GM21528 (cell line): ENCODE results near the gene FNDC3B.

Source experiments
- ATAC-seq: cut with Tn5 transposase; IDR thresholded peaks from one replicate; pipeline ENCODE4 v1.9.1; 2021; ENCODE audit warnings: mild to moderate bottlenecking, moderate library complexity; ENCODE audit not compliant: unreplicated experiment, low FRiP score

Gene FNDC3B

DNA sequence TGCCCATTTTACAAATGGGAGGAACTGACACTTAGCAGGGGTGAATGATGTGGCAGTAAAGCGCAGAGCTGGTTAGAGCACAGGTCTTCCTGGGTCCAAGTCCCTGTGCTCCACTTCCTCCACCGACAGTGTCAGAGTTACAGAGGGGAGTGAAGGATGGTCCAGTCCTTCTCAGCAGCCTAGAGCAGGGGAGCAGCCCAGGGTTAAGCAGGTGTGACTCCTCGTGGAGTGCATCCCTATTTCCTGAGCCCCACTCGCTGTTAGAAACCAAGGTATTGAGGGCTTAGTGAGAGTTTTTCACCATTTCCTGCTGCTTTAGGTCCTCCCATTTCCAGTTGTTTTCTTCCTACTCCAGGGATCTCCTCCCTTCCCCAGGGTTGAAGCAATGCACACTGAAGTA is 333.5 kb downstream of the FNDC3B start:
- no peak for ATAC-seq

DNA sequence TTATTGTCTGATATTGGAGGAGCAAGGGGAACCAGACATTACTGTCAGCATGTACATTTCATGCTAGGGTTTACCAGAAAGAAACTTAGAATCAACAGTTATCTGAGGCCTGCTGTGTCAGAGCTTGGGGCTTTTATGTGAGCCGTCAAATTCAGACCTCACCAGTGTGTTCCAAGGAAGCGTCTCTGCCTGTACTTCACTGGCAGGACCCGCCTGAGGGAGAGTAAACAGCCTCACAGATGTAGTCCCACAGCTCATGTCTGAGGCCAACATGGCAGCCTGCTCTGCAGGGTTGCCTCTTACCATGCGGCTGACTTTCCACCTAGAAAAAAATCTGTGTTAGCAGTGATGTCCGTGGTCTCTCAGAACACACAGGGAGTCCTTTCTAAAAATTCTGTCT is 334.5 kb downstream of the FNDC3B start:
- no peak for ATAC-seq

DNA sequence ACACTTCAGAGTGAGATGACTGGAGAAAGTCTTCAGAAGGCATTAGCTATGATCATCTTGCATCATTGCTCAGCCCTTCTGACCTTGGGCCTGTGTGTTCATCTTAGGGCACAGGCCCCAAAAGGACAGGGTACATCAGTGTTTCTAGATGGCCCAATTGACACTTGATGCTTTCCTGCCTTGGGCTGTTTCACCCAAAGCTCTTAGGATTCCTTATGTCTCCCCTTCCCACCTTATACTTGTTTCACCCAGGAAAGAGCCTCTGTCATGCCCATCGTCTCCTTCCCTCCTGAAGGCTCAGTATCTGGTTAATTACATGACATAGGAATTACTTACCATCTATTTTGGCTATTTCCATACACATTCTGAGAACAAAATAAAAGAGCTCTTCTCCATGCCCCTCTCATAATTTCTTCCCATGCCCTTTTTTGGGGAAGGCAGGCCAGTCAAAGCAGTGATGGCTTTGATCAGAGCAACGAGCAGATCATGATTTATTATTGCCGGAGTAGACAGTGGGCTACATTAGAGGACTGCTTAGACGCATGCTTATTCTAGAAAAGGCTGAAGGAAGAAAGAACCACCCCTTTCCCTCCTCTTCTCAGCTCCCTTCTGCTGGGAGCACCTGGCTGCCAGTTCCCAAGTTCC is 335.9 kb downstream of the FNDC3B start:
- no peak for ATAC-seq

DNA sequence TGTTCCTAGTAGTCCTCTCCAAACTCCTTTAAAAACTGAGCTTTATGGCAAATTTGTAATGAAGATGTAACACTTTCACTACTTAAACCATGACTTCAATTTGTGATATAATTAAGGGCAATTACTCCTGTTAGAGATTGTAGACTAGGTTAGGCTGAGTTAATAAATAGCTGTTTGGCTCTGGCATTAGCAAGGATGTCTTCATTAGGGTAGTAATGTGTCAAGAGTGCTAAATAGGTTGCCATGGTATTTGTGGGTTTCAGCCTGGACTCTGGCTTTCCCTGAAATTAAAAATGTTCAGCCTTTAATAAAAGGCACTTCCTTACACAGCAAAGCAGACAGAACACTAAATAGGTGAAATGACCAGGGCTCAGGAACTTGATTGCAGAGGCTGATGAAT is 337.0 kb downstream of the FNDC3B start:
- no peak for ATAC-seq

DNA sequence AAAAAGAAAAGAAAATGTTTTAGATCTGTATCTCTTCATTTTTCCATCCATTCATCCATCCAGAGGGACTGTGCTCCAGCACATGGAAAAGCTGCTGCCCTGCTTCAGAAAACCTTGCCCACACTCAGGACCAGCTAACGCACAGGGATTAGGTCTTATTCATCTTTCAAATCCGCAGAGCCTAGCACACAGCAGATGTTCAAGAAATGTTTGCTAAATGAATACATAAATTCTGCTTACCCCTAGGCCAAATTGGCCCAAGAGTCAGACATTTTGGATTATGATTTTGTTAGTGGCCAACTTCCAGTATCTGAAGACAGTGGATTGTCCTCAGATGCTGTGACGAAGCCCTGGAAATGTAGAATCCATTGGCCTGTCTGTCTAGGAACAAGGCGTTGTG is 337.5 kb downstream of the FNDC3B start:
- ATAC-seq, result no peak

DNA sequence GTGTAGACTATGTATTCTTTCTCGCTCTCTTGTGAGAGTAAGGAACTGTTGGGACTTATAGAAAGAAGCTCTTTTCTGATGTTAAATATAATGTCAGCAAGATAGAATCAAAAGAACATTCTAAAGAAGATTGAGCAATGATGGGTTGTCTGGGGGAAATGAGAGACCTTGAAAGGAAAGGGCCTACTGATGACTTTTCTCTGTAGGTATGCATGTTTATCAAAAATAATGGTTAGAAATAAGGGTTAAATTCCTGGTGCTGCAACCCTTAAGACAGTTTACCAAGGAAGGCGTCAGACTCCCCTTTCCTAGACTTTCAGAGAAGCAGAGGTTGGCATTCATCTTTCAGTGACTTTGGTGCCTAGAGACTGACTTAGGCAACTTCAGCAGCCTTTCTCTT is 339.1 kb downstream of the FNDC3B start:
- ATAC-seq, result no peak

DNA sequence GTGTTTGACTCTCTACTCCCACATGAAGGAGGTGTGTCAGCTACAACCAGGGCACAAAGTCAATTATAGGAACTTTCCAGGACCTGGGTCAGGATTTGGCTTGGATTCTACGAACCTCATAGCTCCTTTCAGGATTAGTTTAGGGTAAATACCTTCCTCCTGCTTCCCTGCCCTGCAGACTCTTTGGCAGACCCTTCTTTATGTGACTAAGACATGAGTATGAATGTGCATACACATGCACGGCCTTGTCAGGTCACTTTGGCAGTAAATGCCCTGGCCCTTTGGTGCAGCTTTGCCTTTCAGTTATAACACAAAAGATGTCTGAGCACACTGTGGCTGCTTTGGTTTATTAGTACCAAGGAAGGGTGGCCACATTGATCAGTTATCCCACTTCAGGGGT is 340.0 kb downstream of the FNDC3B start:
- no peak for ATAC-seq

DNA sequence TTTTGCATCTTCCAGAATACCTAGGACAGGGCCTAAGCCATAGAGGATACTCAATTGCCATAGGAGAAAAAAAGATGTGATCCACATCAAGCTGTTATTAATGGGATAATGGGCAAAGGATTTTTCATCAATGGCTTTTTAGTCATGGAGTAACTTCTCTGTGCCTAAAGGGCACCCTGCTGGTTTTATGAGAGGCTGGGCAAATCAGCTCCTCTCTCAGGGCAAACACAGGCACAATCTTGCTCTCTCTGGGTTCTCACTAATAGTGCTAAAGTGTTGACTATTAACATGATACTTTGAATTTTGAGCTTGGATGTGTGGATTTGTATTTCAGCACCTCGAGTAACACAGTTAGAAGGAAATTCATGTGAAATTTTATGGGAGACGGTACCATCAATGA is 341.3 kb downstream of the FNDC3B start:
- no peak for ATAC-seq

DNA sequence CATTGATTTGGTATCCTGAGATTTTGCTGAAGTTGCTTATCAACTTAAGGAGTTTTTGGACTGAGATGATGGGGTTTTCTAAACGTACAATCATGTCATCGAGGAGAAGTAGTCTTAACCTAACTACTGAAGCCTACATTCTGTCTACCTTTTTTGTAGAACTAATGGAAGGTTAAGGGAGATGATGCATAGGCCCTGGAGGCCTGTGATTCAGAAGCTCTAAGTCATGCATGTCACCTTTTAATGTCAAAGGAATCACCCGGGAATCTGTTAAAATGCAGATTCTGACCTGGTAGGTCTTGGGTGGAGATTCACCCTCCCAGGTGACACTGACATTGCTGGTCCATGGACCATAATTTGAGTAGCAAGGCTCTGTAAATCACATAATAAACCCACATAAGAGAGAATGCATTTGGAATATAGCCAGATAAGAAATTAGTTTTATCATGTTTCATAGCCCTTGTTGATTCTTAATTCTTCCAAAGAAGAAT is 344.0 kb downstream of the FNDC3B start:
- no peak for ATAC-seq

DNA sequence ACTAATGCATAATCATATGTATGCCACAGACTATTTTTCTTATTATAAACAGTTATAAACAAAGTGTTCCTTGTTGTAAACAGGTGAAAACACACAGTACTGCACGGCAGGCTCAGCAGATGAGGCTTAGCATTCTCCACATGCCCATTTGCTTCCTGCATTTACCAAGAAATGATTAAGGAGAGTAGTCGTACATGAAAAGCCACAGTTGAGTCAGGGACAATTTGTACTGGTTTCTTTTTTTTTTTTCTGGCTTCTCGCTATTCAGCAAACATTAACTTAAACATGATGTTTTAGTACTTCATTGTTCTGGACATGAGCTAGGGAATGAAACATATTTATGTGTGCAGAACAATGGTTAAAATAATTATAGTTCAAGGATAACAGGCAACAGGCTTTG is 345.5 kb downstream of the FNDC3B start:
- no peak for ATAC-seq

DNA sequence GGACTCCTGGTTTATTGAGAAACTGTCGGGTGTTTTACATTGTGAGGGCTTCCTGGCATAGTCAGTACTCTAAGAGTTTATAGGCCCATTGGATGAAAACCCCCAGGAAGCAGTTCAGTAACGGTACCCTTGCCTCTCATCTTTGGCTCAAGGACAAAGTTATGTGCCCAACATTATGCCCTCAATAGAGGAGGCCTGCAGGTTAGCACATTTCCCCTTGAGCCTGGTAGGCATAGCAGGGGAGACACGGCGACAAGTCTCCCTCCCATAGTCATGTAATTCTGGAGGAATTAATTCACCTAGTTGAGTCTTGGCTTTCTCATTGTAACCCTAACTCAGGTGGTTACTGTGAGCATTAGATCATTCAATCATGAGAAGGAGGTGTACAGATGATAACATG is 348.4 kb downstream of the FNDC3B start:
- no peak for ATAC-seq

DNA sequence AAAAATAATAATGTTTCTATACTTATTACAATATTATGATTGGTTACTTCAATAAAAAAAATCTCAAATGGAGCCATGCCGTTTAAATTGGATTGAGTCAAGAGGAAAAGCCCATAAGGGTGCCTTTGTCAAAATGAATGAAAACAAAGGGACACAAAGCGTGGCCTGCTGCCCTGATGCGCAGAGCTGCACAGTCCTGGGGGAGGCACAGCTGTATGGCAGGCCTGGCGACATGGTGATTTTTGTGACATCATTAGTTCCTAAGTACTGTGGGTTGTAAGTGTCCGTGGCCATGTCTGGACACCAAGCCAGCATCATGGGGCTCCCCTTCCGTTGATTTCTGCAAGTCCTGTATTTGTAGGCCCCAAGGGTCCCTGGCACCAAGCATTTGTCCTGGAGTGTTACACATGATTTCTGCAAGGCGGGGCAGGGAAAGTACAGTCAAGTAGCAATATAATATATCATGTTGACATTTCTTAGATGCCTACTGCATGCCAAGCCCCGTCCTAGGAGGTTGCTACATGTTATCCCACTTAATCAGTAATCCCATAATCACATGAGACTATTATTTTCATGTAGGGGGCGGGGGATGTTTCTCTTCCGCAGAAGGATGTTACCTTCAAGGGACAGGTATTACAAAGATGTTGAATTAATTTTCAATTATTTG is 349.2 kb downstream of the FNDC3B start:
- ATAC-seq, result no peak

DNA sequence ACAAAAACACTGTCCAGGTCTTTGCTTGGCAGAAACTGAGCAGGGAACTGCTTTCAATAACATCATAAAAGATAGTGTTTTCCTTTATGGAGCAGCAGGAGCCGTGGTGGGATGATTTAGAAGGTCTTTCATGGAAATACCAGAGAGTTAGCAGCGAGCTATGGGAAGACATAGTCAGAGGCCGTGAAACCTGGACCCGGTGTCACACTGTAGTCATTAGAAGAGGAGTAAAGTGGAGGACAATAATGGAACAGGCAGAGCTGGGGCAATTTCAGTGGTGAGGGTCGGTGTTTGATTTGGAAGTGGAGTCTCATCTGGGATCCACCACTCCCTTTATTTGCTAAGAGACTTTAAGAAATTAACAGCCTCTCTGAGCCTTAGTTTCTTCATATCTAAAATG is 351.4 kb downstream of the FNDC3B start:
- ATAC-seq, result no peak

DNA sequence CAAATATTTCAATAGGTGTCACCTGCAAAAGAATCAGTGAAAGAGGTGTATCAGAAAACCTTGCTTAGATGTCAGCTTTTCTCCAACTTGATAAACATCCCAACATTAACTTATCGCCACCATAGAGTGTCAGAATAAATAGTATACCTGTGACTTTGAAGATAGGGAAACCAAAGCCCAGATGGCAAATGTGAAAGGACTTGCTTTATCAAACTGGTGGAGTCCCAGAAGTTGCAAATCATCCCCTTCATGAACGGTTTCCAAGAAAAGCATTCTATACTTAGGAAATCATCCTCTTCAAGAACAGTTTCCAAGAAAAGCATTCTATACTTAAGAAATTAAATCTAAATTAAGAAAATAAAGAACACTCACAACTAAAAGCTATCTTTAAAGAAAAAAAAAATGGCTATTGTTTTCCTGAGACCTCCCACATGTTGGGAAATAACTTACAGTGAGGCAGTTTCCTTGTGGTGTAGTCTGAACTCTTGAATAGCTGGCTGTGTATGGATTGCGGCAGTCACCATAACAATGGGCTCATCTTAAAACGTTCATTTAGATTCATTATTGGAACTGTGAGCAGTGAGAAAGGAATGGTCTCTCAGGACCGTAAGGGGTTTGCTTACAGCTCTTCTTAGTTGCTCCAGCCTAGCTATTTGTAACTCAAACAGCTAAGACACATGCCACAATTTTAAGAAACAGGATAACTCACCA is 352.4 kb downstream of the FNDC3B start:
- ATAC-seq, result no peak

DNA sequence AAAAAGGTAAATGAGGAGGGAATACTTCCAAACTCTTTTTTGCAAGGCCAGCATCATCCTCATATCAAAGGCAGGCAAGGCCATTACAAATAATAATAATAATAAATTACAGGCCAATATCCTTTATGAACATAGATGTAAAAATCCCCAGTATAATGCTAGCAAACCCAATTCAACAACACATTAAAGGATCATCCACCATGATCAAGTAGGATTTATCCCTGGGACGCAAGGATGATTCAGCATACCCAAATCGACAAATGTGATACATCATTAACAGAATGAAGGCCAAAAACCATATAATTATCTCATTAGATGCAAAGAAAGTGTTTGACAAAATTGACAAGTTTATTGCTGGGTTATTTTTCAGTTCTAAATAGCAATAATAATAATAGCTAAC is 355.3 kb downstream of the FNDC3B start:
- ATAC-seq, result no peak

DNA sequence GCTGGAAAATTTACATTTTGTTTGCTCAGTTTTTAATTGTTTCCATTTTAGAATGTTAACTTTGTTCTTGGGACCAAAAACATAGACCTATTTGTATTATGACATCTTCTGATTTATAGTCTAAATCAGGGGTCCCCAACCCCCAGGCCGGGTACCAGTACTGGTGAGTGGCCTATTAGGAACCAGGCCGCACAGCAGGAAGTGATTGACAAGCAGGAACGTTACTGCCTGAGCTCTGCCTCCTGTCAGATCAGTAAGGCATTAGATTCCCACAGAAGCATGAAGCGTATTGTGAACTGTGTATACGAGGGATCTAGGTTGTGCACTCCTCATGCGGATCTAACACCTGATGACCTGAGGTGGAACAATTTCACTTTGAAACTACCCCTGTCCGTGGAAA is 357.0 kb downstream of the FNDC3B start:
- ATAC-seq, result no peak

DNA sequence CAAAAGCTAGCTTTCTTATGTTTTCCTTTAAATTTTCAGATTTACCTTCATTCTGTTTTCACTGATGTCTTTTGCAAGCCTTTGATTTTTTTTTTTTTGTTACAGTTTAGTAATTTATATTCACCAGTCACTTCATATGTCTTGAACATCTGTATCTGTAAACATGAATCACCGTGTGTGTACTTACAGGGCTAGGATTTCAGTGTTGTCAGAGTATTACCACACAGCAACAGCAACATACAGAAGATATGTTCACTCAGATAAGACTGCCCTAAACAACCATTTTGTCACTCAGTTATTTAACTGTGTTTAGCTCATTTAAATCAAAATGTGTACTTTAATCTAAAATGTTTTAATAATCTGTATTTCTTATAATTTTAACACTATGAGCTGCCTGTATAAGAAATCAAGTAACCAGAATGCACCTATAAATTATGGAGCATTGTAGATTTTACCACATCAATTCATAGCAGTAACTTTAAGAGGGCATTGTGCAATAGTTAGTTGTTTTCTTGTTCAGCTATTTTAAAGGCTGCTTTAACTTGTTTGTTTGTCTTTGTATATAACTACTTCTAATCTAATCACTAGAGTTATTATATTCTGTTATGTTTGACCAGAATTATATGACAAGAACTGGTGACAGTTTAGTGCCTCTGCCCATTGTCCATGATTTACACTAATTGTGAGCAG is 358.5 kb downstream of the FNDC3B start:
- ATAC-seq, result no peak

DNA sequence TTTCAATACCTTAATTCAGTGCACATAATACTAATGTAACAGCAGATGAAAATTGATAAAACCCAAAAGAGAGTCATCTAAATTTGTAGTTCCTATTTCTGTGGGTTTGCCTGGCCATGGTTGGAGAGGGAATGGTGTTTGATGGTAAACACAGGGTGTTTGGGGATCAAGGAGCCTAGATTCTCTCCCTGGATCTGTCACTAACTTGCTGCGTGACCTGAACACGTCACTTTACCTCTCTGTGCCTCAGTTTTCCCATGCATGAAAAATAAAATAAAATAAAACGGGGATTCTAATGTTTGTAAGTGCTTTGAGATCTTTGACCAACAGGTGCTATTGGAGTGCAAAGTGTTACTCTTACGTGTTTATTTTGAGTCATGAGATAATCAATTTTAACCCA is 359.1 kb downstream of the FNDC3B start:
- no peak for ATAC-seq

DNA sequence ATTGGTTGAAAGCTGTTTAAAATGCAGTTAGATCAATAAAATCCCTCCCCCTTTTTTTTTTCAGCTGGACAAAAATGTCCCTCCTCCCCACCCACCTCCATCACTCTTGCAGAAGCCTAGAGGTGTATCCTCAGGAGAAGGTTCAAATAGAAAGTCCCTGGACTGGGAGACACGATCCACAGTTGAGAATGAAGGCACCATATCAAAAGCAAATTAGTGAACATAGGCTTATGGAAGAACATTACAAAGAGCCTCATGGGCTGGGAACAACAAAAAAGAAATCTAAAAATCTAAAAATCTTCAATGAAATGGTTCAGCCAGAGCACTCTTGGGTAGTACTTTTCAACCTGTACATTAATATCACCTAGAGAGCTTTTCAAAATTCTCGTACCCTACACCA is 362.7 kb downstream of the FNDC3B start:
- no peak for ATAC-seq

DNA sequence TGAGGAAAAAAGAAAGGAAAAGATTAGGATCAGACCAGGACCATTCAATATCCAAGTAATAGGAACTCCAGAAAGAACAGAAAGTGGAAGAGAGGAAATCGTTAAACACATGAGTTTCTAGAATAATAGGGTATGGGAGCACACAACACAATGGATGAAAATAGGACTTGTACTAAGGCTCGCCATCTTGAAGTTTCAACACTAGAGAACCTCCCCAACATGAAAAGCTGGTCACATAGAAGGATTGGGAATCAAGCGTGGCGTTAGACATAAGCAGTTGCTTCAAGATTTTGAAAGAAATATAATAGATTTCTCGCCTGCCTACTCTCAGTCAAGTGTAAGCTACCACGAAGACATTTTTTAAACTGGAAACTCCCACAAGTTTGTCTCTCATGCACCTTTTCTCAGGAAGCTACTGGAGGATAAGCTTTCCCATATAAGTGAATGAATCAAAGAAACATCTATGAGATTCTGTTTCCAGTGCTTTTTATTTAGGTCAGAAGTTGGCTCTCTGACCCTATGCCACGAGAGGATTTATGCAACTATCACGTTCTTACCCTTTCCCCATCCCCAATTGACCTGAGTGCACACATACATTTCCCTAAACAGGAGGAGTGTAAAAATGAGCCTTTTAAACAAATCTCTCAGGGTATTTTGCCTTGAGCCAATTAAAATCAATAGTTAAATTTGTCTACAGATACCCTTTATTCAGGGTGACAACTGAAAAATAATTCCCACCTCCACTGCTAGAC is 363.7 kb downstream of the FNDC3B start:
- no peak for ATAC-seq
